ENCODE data around the gene CERS3.

Gene CERS3

DNA sequence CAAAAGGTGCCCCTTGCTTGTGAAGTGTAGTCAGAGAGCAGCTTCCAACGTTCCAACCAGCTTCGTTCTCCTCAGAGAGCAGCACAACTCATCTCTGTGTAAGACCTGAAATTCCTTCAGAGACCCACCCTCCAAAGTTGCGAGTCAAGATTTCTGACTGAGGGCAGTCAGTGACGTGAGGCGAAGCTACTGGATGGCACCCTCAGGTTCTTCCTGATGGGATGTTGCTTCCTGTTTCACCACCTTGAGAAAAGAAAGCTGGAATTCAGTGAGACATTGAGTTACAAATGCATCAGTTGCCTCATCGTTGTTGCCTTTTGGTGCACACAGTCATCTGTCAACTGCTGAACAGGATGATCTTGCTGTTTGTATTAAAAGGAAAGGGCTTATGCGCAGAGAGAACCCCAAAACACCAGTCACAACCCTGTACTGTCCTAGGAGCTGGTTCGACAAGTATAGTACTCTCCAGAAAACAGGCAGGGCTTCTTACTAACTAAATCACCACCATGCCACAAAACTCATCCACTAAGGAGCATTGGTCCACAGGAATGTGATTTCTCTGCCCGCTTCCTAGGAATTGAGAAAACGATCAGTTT, at the start of gene CERS3:
CERS3 (minus strand) TSS at position 118 of the 596 bp plus-strand sequence. CDS start 27,101 bp downstream, outside the sequence.
- DNase-seq: no peak

- no peak for DNase-seq
Measured at GRCh38 chr15:100573526-100573925, 44.8 kb upstream of the CERS3 start.

- DNase-seq: peak; percentile 12
Measured at GRCh38 chr15:100572362-100572983, 43.7 kb upstream of the CERS3 start.

- no peak for DNase-seq
Measured at GRCh38 chr15:100571592-100572167, 42.9 kb upstream of the CERS3 start.

DNA sequence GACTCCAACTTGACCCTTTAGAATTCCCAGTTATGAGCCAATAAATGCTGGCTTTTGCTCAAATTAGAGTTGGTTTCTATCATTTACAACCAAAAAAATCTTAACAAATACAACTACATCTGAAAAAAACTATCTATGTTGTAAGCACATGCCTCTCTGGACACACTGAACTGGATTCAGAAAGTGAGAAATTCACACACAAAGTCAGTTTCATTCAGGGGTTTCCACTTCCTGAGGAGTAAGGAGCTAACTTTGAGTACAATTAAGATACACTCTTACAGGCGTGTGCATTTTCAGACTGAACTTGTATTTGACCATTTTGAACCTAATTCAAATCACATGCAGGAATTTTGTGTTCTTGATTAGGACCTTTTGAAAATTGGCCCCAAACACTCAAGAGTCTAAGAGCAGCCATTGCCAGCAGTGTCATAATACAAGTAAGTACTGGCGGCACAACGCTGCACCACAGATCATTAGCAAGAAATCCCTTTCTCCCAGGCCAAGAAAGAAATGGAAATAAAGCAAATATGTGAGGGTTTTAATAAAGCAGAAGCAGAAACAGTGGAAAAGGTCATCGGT, 42.1 kb upstream of the CERS3 start:
- no peak for DNase-seq

- no peak for DNase-seq
Measured at GRCh38 chr15:100570275-100570674, 41.5 kb upstream of the CERS3 start.

DNA sequence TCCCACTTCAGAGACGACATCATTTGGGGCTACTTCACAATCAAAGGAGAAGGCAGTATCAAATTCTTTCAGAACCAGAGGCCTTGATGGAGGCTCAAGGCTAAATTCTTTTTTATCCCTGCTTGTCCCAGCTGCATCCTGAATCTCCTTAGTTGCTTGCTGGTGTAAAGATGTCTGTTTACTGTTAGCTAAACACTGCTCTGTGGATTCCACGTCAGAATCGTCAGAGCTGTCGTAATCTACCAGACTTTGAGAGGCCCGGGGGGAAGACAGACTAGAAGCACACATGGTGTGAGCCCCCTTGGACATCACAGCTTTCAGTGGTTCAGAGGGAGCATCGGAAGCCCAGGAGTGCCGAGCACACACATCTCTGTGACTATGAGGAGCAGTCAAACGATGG, 40.6 kb upstream of the CERS3 start:
- DNase-seq: no peak

DNA sequence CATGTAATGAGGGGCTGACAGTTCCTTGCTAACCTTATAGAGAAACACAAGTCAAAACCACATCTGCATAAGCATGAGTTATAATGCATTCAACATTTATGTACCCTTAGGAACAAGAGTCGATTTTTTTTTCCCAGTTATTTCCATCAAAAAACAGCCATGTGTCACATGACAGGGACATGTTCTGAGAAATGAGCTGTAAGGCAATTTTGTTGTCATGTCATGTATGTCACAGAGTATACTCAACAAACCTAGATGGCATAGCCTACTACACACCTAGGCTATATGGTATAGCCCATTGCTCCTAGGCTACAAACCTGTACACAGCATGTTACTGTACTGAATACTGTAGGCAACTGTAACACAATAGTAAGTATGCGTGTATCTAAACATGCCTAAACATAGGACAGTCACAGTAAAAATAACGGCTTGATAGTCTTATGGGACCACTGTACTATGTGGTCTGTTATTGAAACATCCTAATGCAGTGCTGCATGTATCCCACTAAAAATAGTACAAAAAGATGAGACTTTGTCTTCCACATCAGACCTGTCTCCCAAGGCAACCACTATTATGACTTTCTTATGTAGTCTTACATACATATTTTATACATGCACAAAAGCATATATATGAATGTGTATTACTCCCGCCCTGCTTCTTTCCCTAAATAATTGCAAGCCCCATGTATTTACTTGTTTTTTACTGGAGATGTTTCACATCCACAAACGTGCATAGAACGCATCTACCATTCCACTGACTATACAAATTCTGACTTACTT, 38.3 kb upstream of the CERS3 start:
- no peak for DNase-seq

DNA sequence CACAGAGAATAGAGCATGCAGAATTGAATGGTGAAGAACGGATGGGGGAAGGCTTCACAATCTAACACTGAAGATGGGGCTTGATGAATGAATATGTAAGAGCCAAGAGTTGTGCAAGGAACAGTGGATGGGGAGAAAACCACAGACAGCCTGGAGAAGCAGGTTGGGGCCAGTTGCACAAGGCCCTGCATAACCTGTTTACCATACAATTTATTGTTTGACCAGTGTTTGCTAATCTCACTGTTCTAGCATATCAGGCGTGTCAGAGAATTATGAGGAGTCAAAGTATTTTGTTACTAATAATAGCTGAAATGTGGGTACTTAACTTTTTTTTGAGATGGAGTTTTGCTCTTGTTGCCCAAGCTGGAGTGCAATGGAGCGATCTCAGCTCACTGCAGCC, 36.8 kb upstream of the CERS3 start:
- DNase-seq: no peak

DNA sequence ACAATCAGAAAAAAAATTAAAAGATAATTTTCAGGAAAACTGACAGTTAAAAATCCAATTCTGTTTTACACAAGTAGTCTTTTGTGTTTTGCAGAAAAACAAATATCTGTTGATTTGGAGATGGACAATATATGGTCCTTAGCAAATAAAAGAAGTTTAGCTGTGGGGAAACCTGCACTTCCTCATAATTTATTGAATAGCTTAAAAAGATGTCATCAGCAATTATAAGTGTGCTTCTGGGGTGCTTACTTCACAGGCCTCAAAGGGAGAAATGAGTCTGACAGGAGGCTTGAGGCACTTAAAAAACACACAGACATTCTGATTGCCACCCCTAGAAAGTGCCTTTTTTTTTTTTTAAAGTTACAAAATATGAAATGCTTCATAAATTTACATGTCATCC, 31.6 kb upstream of the CERS3 start:
- no peak for DNase-seq

DNA sequence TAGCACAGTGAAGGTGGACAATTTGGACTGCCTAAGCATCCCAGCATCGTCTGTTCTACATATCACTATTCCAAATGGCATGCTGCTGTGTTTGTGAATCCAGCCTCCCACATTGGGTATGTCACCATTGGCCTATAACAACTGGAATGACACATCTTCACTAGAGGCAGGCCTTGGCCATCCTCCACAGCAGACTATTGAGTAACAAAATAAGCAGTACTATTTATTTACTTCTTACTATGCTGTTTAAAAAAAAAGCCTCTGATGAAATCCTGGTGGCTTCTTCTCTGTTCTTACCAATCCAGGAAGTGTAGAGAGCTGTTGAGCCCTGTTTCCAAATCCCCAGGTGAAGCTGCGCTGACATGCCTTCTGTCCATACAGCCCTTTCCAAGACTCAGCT, 30.6 kb upstream of the CERS3 start:
- DNase-seq: peak; percentile 55

DNA sequence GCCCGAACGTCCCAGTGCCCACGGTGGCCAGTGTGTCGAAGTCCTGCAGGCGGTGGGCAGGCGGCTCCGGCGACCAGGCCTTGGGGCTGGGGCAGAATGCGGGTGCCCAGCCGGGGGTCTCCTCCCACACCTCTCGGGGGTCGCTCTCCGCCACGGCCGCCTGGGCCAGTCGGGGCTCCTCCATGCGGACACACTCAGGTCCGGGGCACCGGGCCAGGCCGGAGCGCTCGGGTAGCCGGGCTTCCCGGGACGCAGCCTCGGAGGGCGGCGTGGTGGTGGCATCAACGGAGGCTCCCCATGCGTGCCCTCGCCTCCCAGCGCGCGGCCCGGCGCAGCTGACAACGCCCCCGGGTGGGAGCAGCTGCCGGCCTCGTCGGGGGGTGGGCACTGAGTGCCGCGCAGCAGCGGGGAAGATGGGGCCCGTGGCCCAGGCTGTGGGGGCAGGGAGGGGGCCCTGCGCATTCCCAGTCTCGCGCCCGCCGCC, 30.1 kb upstream of the CERS3 start:
- DNase-seq: no peak

GRCh38 chr15:100553468-100553867, 24.7 kb upstream of the CERS3 start:
- no peak for DNase-seq

DNA sequence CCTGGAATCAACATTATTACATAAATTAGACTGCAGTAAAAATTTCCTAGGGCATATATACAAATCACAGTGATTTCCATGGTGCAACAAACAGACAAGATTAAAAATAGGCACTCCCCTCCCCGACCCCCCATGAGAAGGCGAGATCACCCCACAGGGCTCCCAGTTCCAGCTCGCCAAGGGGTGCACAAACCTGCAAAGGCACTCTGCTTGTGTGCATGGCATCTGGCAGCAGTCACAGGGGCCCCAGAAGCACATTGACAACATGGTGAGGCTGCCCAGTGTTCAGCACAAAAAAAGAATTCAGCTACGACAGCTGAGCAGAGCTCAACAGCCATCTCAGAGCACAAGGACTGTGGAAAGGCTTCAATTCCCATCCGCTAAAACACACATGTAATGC, 19.2 kb upstream of the CERS3 start:
- no peak for DNase-seq

DNA sequence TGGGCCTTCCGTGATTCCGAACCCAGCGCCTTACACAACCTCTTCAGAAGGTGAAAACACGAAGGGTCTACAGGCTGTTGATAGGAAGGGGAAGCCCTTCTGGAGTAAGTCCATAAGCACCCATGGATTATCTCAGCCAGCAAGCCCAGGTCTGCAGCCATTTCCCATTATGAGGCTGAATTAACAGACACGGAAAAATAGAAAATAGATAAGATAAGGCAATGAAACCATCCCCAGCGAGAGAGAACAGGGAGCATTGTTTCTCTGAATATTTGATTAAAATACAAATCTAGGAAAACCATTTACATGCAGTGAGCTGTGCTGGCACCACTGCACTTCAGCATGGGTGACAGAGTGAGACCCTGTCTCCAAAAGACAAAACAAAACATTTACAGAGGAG, 16.2 kb upstream of the CERS3 start:
- DNase-seq: no peak

GRCh38 chr15:100544338-100544841, 15.6 kb upstream of the CERS3 start:
- DNase-seq: no peak

- no peak for DNase-seq
Measured at GRCh38 chr15:100542290-100542689, 13.5 kb upstream of the CERS3 start.

GRCh38 chr15:100537331-100537730, 8.6 kb upstream of the CERS3 start:
- DNase-seq: no peak

- DNase-seq: no peak
Measured at GRCh38 chr15:100536733-100537132, 8.0 kb upstream of the CERS3 start.

DNA sequence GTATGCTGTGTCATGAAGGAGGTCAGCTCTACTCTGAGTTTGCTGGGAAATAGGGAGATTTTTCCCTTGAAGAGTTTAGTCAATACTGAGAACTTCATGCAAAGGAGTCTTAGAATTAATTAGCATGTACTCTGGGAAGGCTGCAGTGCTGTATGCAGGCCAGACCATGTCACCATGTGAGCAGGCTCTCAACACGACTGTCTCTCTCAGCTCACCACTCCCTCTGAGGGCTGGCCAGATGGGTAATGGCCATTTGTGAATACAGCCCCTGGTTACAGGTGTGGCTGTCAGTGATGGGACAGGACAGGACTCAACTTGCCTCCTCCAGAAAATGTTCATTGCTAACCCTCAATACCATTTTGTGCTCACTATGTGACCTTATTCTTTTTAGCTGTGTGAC, 5.1 kb upstream of the CERS3 start:
- DNase-seq: no peak

- DNase-seq: no peak
Measured at GRCh38 chr15:100531823-100532327, 3.1 kb upstream of the CERS3 start.

- DNase-seq: no peak
Measured at GRCh38 chr15:100531204-100531603, 2.5 kb upstream of the CERS3 start.

DNA sequence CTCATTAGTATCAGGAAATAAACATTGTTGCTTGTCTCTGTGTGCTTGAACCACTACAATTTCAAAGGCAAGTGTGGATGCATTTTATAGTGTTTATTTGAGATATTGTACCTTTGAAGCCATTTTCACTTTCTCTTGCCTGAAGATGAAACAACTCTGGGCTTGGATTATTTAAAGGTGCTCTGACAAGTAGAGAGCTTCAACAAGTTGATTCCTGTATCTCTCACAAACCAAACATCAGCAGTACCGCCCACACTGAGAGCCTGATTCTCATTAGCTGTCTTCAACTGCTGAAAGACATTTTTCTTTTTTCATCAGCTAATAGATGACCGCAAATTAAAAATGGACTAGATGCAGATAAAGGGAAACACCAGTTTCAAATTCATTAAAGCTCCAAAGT, 806 bp upstream of the CERS3 start:
- no peak for DNase-seq
